SU-DHL-6 (cell line): ENCODE measurements around the gene ACTL10.

Source experiments
- CTCF ChIP-seq: fragments of 200-600 bp; sonication (generic); IDR thresholded peaks from one replicate; pipeline ENCODE4 v1.5.1; 2017; ENCODE audit warnings: antibody characterized with exemption, mild to moderate bottlenecking, low read length, moderate library complexity; ENCODE audit not compliant: insufficient read depth, poor library complexity, severe bottlenecking
- EZH2phosphoT487 ChIP-seq: fragments of 200-600 bp; sonication (generic), shearing (Covaris generic); conservative IDR thresholded peaks from 2 replicates; pipeline ENCODE4 v1.6.1; 2018; ENCODE audit warnings: mild to moderate bottlenecking, antibody characterized with exemption, low read length, moderate library complexity, mixed read lengths

- TF ChIP-seq CTCF, result no peak
- TF ChIP-seq EZH2phosphoT487, result no peak
Measured at GRCh38 chr20:33693741-33694638, 27.2 kb downstream of the ACTL10 start.
